H1 (cell line): ENCODE measurements around the gene ITIH6. TPM values are rescaled to one million over a fixed set of nuclear protein-coding genes. Genes with fewer than 3 reads are reported as not detected.

ENCODE experiments used
- E2F6 ChIP-seq: IDR thresholded peaks from 2 replicates; pipeline ENCODE4 v1.6.1; 2012; ENCODE audit warnings: inconsistent platforms
- polyA plus RNA-seq, 7 experiments: library from polyadenylated mRNA; depleted of rRNA in 3 of 7; stranded (reverse) in 5 of 7; unstranded in 2 of 7; fragments of >200 nt in 5 of 7; fragments of 200-250 nt in 2 of 7; gene quantifications; 1 replicate in 5 of 7; 2 replicates in 1 of 7; 4 replicates in 1 of 7; pipeline versions ENCODE4 v1.2.1 to v1.2.3, GENCODE V29; 2011 to 2013; ENCODE audit warnings: missing spikeins in 2 of 7, mixed read lengths in 2 of 7
- total RNA-seq: library from RNA; stranded (reverse); fragmentation: NEBNext Ultra II Directional; extraction: Animal tissue kit (Norgen Biotek cat#: 25700); gene quantifications from 2 replicates; pipeline ENCODE4 v1.2.1, GENCODE V29; 2021

ITIH6 gene
- total and polyA plus RNA-seq, 2 of the 8 experiments (the other 6 are each of a cell fraction or from before 2014, with no cell fraction given): 0.02 TPM; not detected in 1

DNA sequence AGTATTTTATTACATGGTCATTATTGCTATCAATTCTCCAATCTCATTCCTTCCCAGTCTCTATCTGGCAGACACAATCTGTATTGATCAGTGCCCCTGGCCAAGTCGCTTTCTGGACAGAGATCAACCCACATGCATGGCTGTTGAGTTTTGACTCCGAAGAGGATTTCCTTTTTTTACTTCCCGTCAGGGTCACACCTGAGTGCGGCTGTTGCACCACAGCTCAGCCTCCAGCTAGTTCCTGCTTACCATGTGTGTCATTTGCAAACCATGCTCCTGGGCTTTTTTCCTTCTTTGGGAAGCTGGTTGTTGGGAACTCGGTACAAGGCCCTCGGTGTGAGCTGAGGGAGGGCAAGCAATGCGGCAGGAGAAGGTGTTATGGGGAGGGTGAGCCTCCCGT, 21.1 kb upstream of the ITIH6 start (continued):
- no peak for TF ChIP-seq E2F6
